ENCODE measurements around the gene RAB32.

GRCh38 chr6:146550911-146551310 lies 7.3 kb downstream of the RAB32 start:
- no peak for TF ChIP-seq CTCF (IDR thresholded peaks at IDR 0.05; ENCODE audit: low read length)
- TF ChIP-seq EZH2 (IDR thresholded peaks at IDR 0.05; ENCODE audit: borderline replicate concordance, low read length) = no peak

All from OCI-LY1 (cell line).